Mesothelial cell of epicardium (in vitro differentiated cells): ENCODE results near the gene ADH4. TPM values are rescaled to one million over a fixed set of nuclear protein-coding genes. Genes with fewer than 3 reads are reported as not detected.
"Not testable (repeated sequence)": the region's sequence is repeated elsewhere in the genome, so short reads cannot be mapped to it uniquely, and the experiment has no call there.

Source experiments
- DNase-seq, 2 experiments: peaks; one replicate each; pipeline ENCODE4 v3.0.0; 2021; ENCODE audit warnings: low spot score in 2 of 2; ENCODE audit not compliant: unreplicated experiment in 2 of 2
- H3K27ac Mint-ChIP-seq: 2 replicates; pipeline ENCODE4 v1.8.0; 2021; ENCODE audit warnings: mixed read lengths
- H3K27me3 Mint-ChIP-seq: 2 replicates; pipeline ENCODE4 v1.8.0; 2021; ENCODE audit warnings: low read depth, mixed read lengths
- H3K36me3 Mint-ChIP-seq: 2 replicates; pipeline ENCODE4 v1.8.0; 2021; ENCODE audit warnings: mixed read lengths
- H3K4me1 Mint-ChIP-seq: 2 replicates; pipeline ENCODE4 v1.8.0; 2021; ENCODE audit warnings: mixed read lengths
- H3K4me3 Mint-ChIP-seq: 2 replicates; pipeline ENCODE4 v1.8.0; 2021; ENCODE audit warnings: mild to moderate bottlenecking, moderate library complexity, mixed read lengths
- H3K9me3 Mint-ChIP-seq: 2 replicates; pipeline ENCODE4 v1.8.0; 2021; ENCODE audit warnings: mixed read lengths
- total RNA-seq: library from RNA; stranded (reverse); gene quantifications from 3 replicates; pipeline ENCODE4 v1.2.1, GENCODE V29; 2021
- TF ChIP-seq, protein P1 (sequence below): fragments of 200-600 bp; sonication (generic); IDR thresholded peaks from one replicate; pipeline ENCODE4 v1.5.0; 2021; ENCODE audit warnings: antibody characterized with exemption; ENCODE audit not compliant: unreplicated experiment

Gene ADH4
- total RNA-seq, 1 donor from 2014 or later: not detected

DNA sequence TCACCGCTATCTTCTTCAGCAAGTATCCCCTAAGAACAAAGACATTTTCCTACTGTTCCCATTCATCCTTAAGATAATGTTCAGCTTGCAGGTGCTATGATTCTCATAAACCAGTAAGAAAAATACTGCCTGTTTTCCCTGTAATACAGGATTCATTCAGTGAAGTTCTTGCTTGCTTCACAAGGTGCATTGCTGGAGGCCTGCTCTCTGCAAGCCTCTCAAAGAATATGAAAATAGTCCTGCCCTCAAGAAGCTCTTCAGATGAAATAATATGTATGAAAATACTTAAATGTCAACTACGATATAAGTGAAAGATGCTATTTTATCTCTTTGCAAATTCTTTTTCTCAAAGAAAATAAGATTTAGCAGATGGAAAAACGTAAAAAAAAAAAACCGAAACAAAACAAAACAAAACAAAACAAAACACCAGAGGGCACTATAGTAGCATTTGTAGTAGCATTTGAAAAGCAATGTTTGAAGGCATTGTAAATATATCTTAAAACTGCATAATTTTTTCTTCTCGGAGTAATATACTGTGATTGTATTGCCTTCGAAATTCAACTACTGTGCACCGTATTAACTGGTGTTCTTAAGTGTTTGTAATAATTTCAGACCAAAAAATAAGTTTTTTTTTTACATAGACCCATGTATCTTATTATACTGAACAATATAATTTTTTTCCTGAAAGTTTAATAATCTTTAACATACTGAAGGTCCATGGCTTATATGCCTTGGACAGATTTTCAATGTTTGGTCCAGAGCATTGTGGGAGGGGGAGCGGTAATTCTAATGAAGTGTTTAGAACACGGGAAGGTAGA, 26.0 kb downstream of the ADH4 start:
- Mint-ChIP-seq H3K27me3 (no peaks in the 10 kb centered on the region), H3K4me1 (no peaks in the 10 kb centered on the region), H3K4me3 (no peak overlapping the region), H3K36me3 (peaks cover 2% of the 10 kb centered on the region), H3K27ac (no peak overlapping the region), H3K9me3 (peaks cover 4% of the 10 kb centered on the region)
- TF ChIP-seq, protein P1, sequence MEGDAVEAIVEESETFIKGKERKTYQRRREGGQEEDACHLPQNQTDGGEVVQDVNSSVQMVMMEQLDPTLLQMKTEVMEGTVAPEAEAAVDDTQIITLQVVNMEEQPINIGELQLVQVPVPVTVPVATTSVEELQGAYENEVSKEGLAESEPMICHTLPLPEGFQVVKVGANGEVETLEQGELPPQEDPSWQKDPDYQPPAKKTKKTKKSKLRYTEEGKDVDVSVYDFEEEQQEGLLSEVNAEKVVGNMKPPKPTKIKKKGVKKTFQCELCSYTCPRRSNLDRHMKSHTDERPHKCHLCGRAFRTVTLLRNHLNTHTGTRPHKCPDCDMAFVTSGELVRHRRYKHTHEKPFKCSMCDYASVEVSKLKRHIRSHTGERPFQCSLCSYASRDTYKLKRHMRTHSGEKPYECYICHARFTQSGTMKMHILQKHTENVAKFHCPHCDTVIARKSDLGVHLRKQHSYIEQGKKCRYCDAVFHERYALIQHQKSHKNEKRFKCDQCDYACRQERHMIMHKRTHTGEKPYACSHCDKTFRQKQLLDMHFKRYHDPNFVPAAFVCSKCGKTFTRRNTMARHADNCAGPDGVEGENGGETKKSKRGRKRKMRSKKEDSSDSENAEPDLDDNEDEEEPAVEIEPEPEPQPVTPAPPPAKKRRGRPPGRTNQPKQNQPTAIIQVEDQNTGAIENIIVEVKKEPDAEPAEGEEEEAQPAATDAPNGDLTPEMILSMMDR: peak; percentile 46
- no peak for DNase-seq

DNA sequence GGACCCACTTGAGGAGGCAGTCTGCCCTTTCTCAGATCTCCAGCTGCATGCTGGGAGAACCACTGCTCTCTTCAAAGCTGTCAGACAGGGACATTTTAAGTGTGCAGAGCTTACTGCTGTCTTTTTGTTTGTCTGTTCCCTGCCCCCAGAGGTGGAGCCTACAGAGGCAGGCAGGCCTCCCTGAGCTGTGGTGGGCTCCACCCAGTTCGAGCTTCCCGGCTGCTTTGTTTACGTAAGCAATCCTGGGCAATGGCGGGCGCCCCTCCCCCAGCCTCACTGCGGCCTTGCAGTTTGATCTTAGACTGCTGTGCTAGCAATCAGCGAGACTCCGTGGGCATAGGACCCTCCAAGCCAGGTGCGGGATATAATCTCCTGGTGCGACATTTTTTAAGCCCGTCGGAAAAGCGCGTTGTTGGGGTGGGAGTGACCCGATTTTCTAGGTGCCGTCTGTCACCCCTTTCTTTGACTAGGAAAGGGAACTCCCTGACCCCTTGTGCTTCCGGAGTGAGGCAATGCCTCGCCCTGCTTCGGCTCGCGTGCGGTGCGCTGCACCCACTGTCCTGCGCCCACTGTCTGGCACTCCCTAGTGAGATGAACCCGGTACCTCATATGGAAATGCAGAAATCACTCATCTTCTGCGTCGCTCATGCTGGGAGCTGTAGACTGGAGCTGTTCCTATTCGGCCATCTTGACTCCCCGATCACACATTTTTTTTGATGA, 26.8 kb downstream of the ADH4 start:
- not testable (repeated sequence) for H3K4me1 Mint-ChIP-seq, H3K4me3 Mint-ChIP-seq, H3K27me3 Mint-ChIP-seq, H3K27ac Mint-ChIP-seq, DNase-seq, H3K36me3 Mint-ChIP-seq, H3K9me3 Mint-ChIP-seq

DNA sequence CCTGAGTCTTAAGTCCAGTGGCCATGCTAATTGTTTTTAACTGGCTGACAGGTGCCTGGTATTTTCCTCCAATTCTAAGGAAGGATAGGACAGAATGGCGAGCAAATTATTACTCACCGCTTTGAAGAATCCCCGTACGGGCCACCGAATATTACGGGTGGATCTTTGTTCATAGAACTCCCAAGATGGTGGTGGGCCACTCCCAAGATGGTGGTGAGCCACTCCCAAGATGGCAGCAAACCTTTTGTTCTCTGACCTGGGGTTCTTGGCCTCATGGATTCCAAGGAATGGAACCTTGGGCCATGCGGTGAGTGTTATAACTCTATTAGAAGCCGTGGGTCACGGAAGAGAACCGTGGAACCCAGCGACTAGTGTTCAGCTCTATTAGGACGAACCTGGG, 34.8 kb downstream of the ADH4 start:
- not testable (repeated sequence) for H3K4me1 Mint-ChIP-seq, H3K36me3 Mint-ChIP-seq, H3K27me3 Mint-ChIP-seq, H3K27ac Mint-ChIP-seq, H3K4me3 Mint-ChIP-seq, H3K9me3 Mint-ChIP-seq, DNase-seq

DNA sequence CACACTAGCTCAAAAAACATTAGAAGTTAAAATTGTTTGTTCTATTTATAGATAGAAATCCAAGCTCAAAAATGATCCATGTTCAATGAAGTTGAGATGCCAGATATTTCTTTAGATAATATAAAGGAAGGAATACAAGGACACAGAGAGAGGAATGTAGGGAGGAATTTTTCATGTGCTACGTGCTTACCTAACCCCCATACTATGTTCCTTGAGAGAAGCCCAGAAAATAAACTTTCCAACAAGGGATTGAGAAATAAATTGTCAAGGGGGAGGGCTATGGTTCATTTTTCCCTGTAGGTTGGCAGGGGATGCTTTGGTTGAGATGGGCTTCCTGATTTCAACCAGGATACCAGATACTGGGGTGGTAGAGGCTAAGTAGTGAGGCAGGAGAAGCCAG, 39.9 kb downstream of the ADH4 start:
- no peak for DNase-seq
- H3K4me3 Mint-ChIP-seq: no peak overlapping the region
- H3K4me1 Mint-ChIP-seq: peaks cover 9% of the 10 kb centered on the region
- H3K36me3 Mint-ChIP-seq: peaks cover 8% of the 10 kb centered on the region
- peaks cover 5% of the 10 kb centered on the region for H3K9me3 Mint-ChIP-seq
- TF ChIP-seq, protein P1: no peak
- H3K27ac Mint-ChIP-seq: no peak overlapping the region
- H3K27me3 Mint-ChIP-seq: no peaks in the 10 kb centered on the region

DNA sequence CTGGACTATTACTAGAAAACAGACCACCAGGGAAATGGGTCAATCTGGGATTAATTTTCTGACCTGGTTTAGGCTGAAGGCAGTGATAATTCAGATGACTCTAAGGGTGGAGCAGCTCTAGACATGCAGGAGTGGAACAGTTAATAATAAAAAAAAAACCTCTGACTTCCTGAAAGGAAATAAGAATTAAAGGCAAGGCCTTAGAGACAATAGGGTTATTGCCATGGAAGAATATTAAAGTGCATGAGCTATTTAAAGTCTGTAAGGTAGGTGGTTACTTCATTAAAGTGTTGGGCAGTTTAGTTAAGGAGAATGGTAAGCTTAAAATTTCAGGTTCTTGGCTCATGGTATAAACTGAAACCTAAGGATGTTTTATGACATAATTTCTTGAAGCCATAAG, 40.9 kb downstream of the ADH4 start:
- no peak for DNase-seq
- H3K27me3 Mint-ChIP-seq: no peaks in the 10 kb centered on the region
- TF ChIP-seq, protein P1: no peak
- H3K4me3 Mint-ChIP-seq: no peak overlapping the region
- no peak overlapping the region for H3K27ac Mint-ChIP-seq
- H3K4me1 Mint-ChIP-seq: peaks cover 9% of the 10 kb centered on the region
- peaks cover 4% of the 10 kb centered on the region for H3K9me3 Mint-ChIP-seq
- peaks cover 5% of the 10 kb centered on the region for H3K36me3 Mint-ChIP-seq

DNA sequence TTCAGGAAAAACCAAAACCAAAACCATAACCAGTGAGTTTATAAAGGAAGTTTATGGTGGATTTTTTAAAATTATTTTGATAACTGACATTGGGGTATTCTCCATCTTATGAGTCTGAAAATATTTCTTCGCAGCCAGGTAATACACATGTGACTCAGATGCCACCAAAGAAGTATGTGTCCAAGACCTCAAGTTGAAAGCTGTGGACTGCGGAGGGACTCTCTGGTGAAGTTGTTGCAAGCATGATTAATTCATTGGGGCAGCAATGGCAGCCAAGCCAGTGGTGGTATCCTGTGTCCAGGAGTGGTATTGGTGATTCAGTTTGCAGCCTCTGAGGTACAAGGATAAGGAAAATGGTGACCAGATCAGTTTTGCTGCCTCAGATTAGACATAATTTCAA, 41.5 kb downstream of the ADH4 start:
- Mint-ChIP-seq H3K36me3 (peaks cover 5% of the 10 kb centered on the region), H3K4me1 (peaks cover 9% of the 10 kb centered on the region), H3K4me3 (no peak overlapping the region), H3K27me3 (no peaks in the 10 kb centered on the region), H3K9me3 (peaks cover 4% of the 10 kb centered on the region), H3K27ac (no peak overlapping the region)
- no peak for DNase-seq
- TF ChIP-seq, protein P1: no peak
